Spleen (tissue), 7 donors: Measurements from ENCODE around the gene NLGN1.

Experiments
- POLR2A ChIP-seq, 3 donors: fragments of 450-650 bp; IDR thresholded peaks; one replicate each; pipeline ENCODE4 v1.5.1; 2017; ENCODE audit warnings: antibody characterized with exemption in 3 of 3, mild to moderate bottlenecking in 1 of 3
- TF ChIP-seq, protein P1 (sequence below), 11 experiments: fragments of 200-600 bp in 7 of 11; fragments of 450-650 bp in 4 of 11; sonication (generic) in 4 of 11; IDR thresholded peaks in 8 of 11; conservative IDR thresholded peaks in 3 of 11; 1 replicate in 7 of 11; 2 replicates in 4 of 11; pipeline versions ENCODE4 v1.4.0 to v1.8.0; 2016 to 2021; ENCODE audit warnings: antibody characterized with exemption in 11 of 11, inconsistent platforms in 4 of 11, mild to moderate bottlenecking in 1 of 11
- donor health status: DM: no; HTN: no; CAD: no; lungs with moderate emphysema.
- donor health status: DM: no; HTN: no; CAD: no.
- donor health status: DM: no; HTN: no; CAD: no.

DNA sequence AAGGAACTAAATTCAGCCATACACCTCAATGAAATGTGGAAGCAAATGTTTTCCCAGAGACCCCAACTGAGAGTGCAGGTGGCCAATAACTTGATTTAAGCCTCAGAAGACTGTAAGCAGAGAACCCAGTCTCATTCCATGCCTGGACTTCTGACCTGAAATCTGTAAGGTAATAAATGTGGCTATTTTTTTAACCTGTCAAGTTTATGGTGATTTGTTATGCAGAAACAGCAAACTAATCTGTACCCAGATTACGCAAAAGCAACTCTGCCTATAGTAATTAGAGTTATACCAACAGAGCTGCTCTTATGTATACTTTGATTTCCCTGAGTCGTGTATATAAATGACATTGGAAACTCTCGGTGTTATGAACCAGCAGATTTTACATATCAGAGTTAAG is 927.6 kb downstream of the NLGN1 start:
- no peak for TF ChIP-seq POLR2A (IDR thresholded peaks at IDR 0.05)
- TF ChIP-seq, protein P1, sequence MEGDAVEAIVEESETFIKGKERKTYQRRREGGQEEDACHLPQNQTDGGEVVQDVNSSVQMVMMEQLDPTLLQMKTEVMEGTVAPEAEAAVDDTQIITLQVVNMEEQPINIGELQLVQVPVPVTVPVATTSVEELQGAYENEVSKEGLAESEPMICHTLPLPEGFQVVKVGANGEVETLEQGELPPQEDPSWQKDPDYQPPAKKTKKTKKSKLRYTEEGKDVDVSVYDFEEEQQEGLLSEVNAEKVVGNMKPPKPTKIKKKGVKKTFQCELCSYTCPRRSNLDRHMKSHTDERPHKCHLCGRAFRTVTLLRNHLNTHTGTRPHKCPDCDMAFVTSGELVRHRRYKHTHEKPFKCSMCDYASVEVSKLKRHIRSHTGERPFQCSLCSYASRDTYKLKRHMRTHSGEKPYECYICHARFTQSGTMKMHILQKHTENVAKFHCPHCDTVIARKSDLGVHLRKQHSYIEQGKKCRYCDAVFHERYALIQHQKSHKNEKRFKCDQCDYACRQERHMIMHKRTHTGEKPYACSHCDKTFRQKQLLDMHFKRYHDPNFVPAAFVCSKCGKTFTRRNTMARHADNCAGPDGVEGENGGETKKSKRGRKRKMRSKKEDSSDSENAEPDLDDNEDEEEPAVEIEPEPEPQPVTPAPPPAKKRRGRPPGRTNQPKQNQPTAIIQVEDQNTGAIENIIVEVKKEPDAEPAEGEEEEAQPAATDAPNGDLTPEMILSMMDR (IDR thresholded peaks at IDR 0.05 in 8 of 11, conservative IDR thresholded peaks at IDR 0.05 in 3 of 11), result no peak
